ENCODE data around the gene SAP30BP.
"Not testable (repeated sequence)": the region's sequence is repeated elsewhere in the genome, so short reads cannot be mapped to it uniquely, and the experiment has no call there.

SAP30BP gene

GRCh38 chr17:75634754-75635609 lies 32.2 kb upstream of the SAP30BP start:
- no peak for DNase-seq

- DNase-seq = no peak
These were observed 31.4 kb upstream of the SAP30BP start for GRCh38 chr17:75635610-75636202.

- no peak for DNase-seq
These were observed 30.6 kb upstream of the SAP30BP start for GRCh38 chr17:75636381-75637142.

- no peak for DNase-seq
These were observed 30.0 kb upstream of the SAP30BP start for GRCh38 chr17:75637143-75637538.

- no peak for DNase-seq
These were observed 29.6 kb upstream of the SAP30BP start for GRCh38 chr17:75637551-75637950.

GRCh38 chr17:75638039-75638438 lies 29.1 kb upstream of the SAP30BP start:
- DNase-seq = not testable (repeated sequence)

- DNase-seq = no peak
These were observed 28.2 kb upstream of the SAP30BP start for GRCh38 chr17:75638893-75639292.

- no peak for DNase-seq
These were observed 27.8 kb upstream of the SAP30BP start for GRCh38 chr17:75639327-75639726.

GRCh38 chr17:75639771-75640555 lies 27.2 kb upstream of the SAP30BP start:
- DNase-seq = no peak

- DNase-seq = no peak
These were observed 26.5 kb upstream of the SAP30BP start for GRCh38 chr17:75640556-75641119.

GRCh38 chr17:75641343-75641742 lies 25.8 kb upstream of the SAP30BP start:
- DNase-seq = no peak

- DNase-seq = no peak
These were observed 24.9 kb upstream of the SAP30BP start for GRCh38 chr17:75642182-75642783.

GRCh38 chr17:75642784-75643642 lies 24.1 kb upstream of the SAP30BP start:
- DNase-seq = no peak

GRCh38 chr17:75643643-75644017 lies 23.5 kb upstream of the SAP30BP start:
- DNase-seq = no peak

- DNase-seq = no peak
These were observed 21.6 kb upstream of the SAP30BP start for GRCh38 chr17:75645501-75645888.

- DNase-seq = peak; percentile 95 to 96
These were observed 21.1 kb upstream of the SAP30BP start for GRCh38 chr17:75645889-75646637.

- DNase-seq = no peak
These were observed 20.5 kb upstream of the SAP30BP start for GRCh38 chr17:75646638-75646992.

- DNase-seq = no peak
These were observed 20.1 kb upstream of the SAP30BP start for GRCh38 chr17:75647061-75647460.

GRCh38 chr17:75647921-75648320 lies 19.2 kb upstream of the SAP30BP start:
- no peak for DNase-seq

GRCh38 chr17:75649687-75650086 lies 17.5 kb upstream of the SAP30BP start:
- no peak for DNase-seq

- no peak for DNase-seq
These were observed 16.3 kb upstream of the SAP30BP start for GRCh38 chr17:75650874-75651273.
